Testis (tissue), 2 donors: ENCODE results near the gene CDC23.

Experiments used
- CTCF ChIP-seq, 3 experiments: fragments of 450-650 bp in 2 of 3; fragments of 200-600 bp in 1 of 3; sonication (generic) in 1 of 3; IDR thresholded peaks; one replicate each; pipeline ENCODE4 v1.5.1; 2016 to 2019; ENCODE audit warnings: antibody characterized with exemption in 3 of 3, mild to moderate bottlenecking in 2 of 3, moderate library complexity in 1 of 3
- POLR2A ChIP-seq: fragments of 450-650 bp; IDR thresholded peaks from one replicate; pipeline ENCODE4 v1.6.1; 2017; ENCODE audit warnings: antibody characterized with exemption, mild to moderate bottlenecking, moderate library complexity

GRCh38 chr5:138170299-138170698 lies 42.8 kb downstream of the CDC23 start:
- TF ChIP-seq CTCF (IDR thresholded peaks at IDR 0.05) = no peak
- no peak for TF ChIP-seq POLR2A
